ENCODE measurements around the gene STEAP1B. TPM values are rescaled to one million over a fixed set of nuclear protein-coding genes. Genes with fewer than 3 reads are reported as not detected.

Gene STEAP1B
- total RNA-seq, 1 donor from 2014 or later, result not detected

DNA sequence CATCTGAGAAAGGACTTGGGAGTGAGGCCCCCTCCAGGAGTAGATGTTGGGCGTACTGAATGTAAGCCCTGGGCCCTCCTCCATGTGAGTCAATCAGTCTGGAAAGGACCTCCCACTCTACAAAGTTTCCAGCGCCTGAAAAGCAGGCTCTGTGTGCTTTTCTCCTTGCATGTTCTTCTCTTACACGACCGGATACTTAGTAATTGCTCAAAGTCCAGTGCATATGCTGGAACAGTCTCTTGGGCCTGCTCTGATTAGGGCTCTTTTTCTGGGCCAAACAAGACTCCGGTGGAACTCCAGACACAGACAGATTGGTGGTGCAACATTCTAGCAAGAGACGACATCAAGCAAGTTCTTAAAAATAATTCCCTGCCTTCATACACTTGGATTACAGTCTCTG lies 104.8 kb downstream of the STEAP1B start:
- Mint-ChIP-seq H3K27ac (ENCODE audit: unreplicated experiment) (no peak overlapping the region), H3K36me3 (ENCODE audit: unreplicated experiment) (no peaks in the 10 kb centered on the region), H3K4me1 (ENCODE audit: low read depth, unreplicated experiment) (peaks cover 4% of the 10 kb centered on the region), H3K4me3 (ENCODE audit: unreplicated experiment) (no peak overlapping the region), H3K9me3 (ENCODE audit: unreplicated experiment) (peaks cover 2% of the 10 kb centered on the region), H3K27me3 (ENCODE audit: unreplicated experiment) (no peaks in the 10 kb centered on the region)
- DNase-seq, result no peak
- TF ChIP-seq, protein P1, sequence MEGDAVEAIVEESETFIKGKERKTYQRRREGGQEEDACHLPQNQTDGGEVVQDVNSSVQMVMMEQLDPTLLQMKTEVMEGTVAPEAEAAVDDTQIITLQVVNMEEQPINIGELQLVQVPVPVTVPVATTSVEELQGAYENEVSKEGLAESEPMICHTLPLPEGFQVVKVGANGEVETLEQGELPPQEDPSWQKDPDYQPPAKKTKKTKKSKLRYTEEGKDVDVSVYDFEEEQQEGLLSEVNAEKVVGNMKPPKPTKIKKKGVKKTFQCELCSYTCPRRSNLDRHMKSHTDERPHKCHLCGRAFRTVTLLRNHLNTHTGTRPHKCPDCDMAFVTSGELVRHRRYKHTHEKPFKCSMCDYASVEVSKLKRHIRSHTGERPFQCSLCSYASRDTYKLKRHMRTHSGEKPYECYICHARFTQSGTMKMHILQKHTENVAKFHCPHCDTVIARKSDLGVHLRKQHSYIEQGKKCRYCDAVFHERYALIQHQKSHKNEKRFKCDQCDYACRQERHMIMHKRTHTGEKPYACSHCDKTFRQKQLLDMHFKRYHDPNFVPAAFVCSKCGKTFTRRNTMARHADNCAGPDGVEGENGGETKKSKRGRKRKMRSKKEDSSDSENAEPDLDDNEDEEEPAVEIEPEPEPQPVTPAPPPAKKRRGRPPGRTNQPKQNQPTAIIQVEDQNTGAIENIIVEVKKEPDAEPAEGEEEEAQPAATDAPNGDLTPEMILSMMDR (IDR thresholded peaks at IDR 0.05; ENCODE audit: partially characterized antibody, unreplicated experiment), result no peak

DNA sequence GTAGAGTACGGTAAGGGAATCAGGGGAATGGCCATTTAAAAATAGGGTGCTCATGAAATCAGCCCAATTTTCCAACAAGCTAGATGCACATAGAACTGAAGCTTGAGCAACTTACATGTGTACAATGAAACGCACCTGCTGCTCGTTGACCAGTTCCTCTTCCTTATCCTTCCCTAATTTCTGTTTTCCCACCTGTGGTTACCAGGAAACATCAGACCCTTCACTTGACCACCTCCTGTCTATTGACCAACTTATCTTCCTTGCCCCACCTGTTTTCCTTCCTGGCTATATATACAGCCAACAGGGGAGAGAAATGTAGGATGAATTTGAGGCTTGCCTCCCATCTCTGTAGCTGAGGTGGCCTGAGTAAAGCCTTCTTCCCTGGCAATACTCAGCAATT lies 105.2 kb downstream of the STEAP1B start:
- Mint-ChIP-seq H3K9me3 (ENCODE audit: unreplicated experiment) (peaks cover 2% of the 10 kb centered on the region), H3K27ac (ENCODE audit: unreplicated experiment) (no peak overlapping the region), H3K4me1 (ENCODE audit: low read depth, unreplicated experiment) (peaks cover 4% of the 10 kb centered on the region), H3K4me3 (ENCODE audit: unreplicated experiment) (no peak overlapping the region), H3K36me3 (ENCODE audit: unreplicated experiment) (no peaks in the 10 kb centered on the region), H3K27me3 (ENCODE audit: unreplicated experiment) (no peaks in the 10 kb centered on the region)
- TF ChIP-seq, protein P1 (IDR thresholded peaks at IDR 0.05; ENCODE audit: partially characterized antibody, unreplicated experiment), result no peak
- no peak for DNase-seq

DNA sequence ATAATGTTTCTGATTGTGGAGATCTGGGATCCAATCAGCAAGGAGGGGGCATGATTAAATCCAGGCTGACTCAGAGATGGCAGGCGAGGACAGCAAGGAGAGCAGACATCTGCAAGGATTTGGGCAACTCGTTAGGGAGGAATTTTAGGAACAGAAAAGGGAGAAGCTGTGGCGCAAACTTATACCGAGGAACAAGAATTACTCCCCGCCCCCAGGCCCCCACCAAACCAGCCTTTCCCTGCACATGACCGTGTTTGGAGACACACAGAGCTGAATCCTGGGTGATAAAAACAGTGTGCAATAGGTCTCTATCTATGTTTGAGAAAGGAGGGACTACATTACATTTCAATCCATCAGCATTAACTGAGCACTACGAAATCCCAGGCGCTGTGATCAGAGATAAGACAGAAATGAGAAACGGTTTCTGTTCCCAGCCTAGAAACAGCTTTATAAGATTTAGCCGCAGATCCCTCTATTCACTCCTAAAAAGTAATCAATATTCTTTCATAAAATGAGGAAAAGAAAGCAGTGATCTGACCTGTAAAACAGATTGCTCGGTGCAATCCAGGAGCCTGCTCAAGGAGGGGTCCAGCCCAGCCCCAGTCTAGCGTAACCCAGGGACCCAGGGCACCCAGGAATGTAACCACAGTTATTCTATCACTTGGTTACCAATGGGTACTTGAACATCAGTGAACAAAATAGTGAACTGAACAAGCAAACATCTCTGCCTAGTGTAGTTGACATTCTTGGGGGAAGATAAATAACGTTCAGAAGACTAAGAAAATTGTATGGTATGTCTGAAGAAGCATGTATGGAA lies 105.9 kb downstream of the STEAP1B start:
- TF ChIP-seq, protein P1 (IDR thresholded peaks at IDR 0.05; ENCODE audit: partially characterized antibody, unreplicated experiment), result no peak
- H3K4me1 Mint-ChIP-seq (ENCODE audit: low read depth, unreplicated experiment), result peaks cover 4% of the 10 kb centered on the region
- H3K4me3 Mint-ChIP-seq (ENCODE audit: unreplicated experiment), result no peak overlapping the region
- H3K36me3 Mint-ChIP-seq (ENCODE audit: unreplicated experiment), result no peaks in the 10 kb centered on the region
- DNase-seq, result no peak
- H3K27me3 Mint-ChIP-seq (ENCODE audit: unreplicated experiment), result no peaks in the 10 kb centered on the region
- no peak overlapping the region for H3K27ac Mint-ChIP-seq (ENCODE audit: unreplicated experiment)
- H3K9me3 Mint-ChIP-seq (ENCODE audit: unreplicated experiment), result peaks cover 2% of the 10 kb centered on the region

DNA sequence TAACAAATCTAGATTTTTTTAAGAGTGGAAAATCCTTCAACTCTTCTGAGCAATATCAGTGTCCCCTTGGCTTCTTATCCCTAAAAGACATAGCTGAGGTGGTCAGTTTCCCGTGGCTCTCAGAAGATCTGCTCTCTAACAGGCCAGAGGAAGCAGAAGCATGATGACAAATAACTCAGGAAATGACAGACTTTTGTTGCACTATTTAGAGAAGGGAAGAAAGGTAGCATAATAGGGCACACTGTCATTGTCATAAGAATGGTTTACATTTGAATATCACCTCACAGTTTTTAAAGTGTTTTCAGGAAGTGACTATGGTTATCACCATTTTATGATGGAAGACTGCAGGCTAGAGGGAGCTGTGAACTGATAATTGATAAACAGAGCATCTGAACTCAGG lies 109.5 kb downstream of the STEAP1B start:
- Mint-ChIP-seq H3K4me3 (ENCODE audit: unreplicated experiment) (no peak overlapping the region), H3K36me3 (ENCODE audit: unreplicated experiment) (no peaks in the 10 kb centered on the region), H3K4me1 (ENCODE audit: low read depth, unreplicated experiment) (no peaks in the 10 kb centered on the region), H3K9me3 (ENCODE audit: unreplicated experiment) (peaks cover 1% of the 10 kb centered on the region), H3K27ac (ENCODE audit: unreplicated experiment) (no peak overlapping the region), H3K27me3 (ENCODE audit: unreplicated experiment) (peaks cover 2% of the 10 kb centered on the region)
- no peak for DNase-seq
- TF ChIP-seq, protein P1 (IDR thresholded peaks at IDR 0.05; ENCODE audit: partially characterized antibody, unreplicated experiment), result no peak

DNA sequence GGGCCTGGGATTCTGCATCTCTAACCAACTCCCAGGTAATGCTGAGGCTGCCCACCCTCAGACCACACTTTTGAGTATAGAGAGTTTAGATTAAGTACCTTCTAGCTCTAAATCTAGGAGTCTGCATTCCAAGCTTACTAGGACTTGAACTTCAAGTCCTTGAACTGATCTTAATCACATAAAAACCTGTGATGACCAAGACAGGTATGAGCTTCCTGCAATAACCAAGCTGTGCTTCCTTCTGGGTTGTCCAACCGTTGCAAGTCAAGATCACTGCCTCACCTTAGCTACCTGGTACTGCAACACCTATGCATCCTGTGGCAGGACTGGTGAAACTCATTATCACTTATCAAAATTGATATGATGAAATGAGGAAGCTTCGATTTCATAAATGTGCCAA lies 110.1 kb downstream of the STEAP1B start:
- DNase-seq, result no peak
- H3K4me3 Mint-ChIP-seq (ENCODE audit: unreplicated experiment), result no peak overlapping the region
- H3K4me1 Mint-ChIP-seq (ENCODE audit: low read depth, unreplicated experiment), result no peaks in the 10 kb centered on the region
- no peaks in the 10 kb centered on the region for H3K36me3 Mint-ChIP-seq (ENCODE audit: unreplicated experiment)
- peaks cover 2% of the 10 kb centered on the region for H3K27me3 Mint-ChIP-seq (ENCODE audit: unreplicated experiment)
- no peak overlapping the region for H3K27ac Mint-ChIP-seq (ENCODE audit: unreplicated experiment)
- peaks cover 1% of the 10 kb centered on the region for H3K9me3 Mint-ChIP-seq (ENCODE audit: unreplicated experiment)
- TF ChIP-seq, protein P1 (IDR thresholded peaks at IDR 0.05; ENCODE audit: partially characterized antibody, unreplicated experiment), result no peak
